GM19324 (cell line): ENCODE results near the gene ZNF536.
"Not testable (repeated sequence)": the region's sequence is repeated elsewhere in the genome, so short reads cannot be mapped to it uniquely, and the experiment has no call there.

Experiments used
- ATAC-seq: cut with Tn5 transposase; IDR thresholded peaks from one replicate; pipeline ENCODE4 v1.9.1; 2021; ENCODE audit warnings: mild to moderate bottlenecking, moderate library complexity; ENCODE audit not compliant: unreplicated experiment, low FRiP score

ZNF536 gene

DNA sequence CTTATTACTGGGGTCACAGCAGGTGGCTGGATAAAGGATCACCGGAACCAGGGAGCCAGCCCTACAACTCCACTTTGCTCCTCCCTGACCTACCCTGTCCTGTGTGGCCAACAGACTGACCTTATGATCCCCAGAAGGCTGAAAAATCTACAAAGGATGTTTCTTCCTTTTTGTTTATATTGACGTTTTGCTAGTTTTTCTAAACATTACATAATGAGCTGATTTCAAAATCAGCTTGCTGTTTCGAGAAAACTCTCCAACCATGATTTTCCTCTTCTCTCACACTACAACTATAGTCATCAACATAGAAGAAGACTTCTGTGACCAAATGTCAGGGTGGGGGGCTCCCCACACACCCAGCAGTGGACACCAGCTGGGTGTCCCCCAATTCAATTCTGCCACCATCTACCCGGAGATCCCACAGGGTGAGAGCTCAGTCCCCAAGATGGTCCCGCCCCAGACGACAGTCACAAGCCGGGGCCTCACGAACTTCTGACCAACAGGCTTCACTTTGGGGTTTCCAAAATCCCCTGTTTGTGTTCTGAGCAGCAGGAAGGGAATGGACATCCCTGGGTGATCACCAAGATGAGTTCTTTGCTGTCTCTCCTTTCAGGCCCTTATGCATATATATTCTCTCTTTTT, 35.0 kb downstream of the ZNF536 start:
- no peak for ATAC-seq

DNA sequence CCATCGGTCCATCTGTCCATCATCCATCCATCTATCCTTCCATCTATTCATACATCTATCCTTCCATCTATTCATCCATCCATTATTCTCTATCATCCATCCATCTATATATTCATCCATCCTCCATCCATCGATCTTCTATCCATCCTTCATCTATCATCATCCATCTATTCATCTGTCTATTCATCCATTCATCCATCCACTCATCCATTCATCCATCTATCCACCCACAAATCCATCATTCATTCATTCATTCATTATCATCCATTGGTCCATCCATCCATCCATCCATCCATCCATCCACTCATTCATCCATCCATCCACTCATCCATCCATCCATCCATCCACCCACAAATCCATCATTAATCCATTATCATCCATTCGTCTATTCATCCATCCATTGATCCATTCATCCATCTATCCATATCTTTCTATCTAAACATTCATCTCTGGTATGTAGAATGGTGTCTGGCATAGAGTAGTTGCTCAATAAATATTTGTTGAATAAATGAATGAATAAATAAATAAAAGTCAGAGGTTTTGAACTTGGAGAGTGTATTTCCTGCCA, 36.6 kb downstream of the ZNF536 start:
- no peak for ATAC-seq

DNA sequence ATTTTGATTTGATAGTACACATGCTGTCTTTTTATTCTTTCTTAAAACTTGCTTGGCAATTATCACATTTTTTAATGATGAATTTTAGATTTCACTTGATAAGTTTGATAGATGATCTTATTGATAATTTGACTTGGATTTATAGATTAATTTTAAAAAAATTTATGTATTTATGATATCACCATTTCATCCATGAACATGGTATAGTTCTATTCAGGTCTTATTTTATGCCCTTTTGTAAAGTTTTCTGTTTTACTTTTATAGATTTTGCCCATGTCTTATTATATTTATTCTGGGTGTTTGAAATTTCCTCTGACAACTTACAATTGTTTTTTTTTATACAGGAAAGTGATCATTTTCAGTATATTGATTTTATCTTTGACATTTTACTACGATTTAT, 39.5 kb downstream of the ZNF536 start:
- ATAC-seq, result no peak

DNA sequence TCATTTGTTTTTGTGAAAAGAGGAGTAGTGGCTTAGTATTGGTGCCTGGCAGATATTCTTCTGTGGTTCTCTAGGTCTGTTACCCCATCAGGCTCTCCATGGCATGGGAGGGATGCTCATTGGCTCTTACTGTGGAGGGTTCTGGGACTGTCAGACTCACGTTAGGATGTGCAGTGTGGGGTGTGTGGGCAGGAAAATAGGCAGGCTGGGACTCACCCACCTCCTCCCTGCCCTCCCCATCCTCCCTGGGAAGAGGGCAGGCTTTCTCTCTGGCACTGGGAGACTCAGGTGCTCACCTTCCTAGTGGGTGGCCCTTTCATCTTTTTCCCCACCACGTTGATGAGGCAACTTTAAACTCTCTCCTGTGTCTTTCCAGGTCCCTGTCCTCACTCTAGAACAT, 44.2 kb downstream of the ZNF536 start:
- ATAC-seq, result no peak

DNA sequence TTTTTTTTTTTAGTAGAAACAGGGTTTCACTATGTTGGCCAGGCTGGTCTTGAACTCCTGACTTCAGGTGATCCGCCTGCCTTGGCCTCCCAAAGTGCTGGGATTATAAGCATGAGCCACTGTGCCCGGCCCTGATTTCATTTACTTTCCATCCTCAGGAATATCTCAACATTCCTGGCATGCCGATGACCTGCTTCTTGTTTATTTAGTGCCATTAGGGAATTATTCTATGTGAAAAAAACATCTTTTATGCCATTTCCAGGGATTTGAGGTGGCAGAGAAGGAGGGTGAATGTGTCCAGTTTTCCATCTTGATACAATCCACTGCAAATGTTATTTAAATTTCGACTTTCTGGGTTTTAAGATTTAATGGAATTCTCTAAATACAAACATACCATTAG, 45.0 kb downstream of the ZNF536 start:
- not testable (repeated sequence) for ATAC-seq

DNA sequence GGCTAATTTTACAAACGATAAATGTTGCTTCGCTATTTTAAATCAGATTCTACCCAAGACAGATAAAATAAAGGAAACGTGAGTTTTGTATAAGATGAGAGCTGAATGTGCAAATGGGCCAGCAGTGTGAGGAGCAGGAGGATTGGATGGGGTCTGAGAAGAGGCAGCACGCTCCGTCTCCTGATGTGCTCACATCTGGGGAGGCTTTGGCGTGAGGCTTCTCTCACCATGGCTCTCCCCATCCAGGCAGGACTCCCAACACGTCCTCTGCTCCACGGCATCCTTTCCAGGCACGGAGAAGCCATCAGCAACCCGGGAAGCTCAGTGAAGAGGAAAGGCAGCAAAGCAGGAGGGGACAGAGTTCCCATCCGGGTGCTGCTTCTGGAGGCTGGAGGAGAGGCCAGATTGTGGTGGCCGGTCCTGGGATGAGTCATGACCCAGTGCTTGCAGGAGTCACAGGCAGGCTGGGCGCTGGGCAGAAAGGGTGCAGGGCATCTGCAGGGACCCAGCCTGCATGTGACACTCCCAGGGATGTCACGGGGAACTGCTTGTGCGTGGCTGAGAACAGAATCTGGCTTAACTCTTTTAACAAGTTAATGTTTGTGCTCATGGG, 47.5 kb downstream of the ZNF536 start:
- no peak for ATAC-seq

DNA sequence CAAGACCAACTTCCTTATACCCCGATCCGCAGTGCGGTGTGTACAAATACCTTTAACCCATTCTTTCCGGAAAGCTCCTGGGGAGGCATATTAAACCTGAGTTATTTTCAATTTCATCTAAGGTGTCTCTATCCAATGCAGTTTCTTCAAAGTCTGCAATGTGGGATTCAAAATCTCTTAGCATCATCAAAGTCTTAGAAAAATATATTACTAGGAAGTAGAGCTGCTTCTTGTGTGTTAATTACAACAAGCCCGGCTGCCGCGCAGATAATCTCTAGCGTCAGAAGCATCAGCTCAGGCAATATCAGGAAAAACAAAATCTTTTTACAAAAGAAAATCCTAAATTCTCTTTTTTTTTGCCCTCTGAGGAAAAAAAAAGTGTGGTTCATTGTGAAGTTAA, 48.1 kb downstream of the ZNF536 start:
- ATAC-seq, result no peak

DNA sequence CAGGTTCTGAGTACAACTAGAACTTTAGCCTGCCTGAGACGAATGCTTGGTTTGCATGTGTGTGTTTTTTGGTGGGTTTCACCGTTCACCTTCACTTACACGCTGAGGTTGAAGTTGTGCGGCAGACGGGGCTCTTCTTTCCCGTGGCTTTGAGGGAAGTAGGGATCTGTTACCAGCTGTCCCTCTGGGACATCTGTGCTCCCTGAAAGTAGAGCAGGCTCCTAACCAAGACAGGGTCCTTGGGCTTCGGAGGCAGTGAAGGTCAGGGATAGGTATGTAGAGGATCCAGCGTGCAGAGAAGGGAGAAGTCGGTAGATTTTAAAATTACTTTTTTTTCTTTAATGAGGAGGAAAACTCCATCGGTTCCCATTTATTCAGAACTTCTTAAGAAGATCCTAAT, 48.7 kb downstream of the ZNF536 start:
- no peak for ATAC-seq

DNA sequence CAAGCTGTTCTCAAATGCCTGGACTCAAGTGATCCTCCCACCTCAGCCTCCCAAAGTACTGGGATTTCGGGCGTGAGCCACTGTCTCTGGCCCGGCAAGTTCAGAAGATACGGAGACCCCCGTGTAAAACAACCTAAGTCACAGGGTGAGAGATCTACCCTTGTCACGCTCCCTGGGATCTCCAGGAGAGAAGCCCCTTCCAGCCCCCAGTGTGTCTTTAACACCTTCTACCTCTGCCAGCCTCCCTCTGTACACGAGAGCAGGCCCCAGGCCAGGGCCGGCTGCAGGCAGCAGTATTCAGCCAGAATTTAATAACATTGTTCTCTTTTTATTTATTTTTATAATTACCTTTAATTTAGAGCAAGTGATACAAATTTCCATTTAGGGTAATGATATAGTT, 49.4 kb downstream of the ZNF536 start:
- ATAC-seq, result no peak

DNA sequence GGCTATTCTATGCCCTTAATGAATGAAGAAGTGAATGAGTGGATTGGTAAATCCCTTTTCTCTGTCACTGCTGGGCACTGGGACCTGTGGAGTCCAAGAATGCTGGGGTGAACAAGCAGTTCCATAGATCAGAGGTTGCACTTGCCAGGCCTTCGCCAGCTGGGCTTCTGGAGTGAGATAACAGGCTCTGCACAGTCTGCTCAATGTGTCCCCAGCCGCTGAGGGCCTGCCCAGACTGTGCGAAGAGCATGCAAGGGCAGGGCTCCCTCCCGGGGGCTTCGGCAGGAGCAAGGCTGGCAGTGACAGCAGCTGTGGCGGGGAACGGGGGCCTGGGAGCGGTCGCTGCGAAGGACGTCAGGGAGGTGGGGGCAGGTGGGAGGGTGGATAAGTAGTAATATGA, 51.3 kb downstream of the ZNF536 start:
- ATAC-seq, result no peak

DNA sequence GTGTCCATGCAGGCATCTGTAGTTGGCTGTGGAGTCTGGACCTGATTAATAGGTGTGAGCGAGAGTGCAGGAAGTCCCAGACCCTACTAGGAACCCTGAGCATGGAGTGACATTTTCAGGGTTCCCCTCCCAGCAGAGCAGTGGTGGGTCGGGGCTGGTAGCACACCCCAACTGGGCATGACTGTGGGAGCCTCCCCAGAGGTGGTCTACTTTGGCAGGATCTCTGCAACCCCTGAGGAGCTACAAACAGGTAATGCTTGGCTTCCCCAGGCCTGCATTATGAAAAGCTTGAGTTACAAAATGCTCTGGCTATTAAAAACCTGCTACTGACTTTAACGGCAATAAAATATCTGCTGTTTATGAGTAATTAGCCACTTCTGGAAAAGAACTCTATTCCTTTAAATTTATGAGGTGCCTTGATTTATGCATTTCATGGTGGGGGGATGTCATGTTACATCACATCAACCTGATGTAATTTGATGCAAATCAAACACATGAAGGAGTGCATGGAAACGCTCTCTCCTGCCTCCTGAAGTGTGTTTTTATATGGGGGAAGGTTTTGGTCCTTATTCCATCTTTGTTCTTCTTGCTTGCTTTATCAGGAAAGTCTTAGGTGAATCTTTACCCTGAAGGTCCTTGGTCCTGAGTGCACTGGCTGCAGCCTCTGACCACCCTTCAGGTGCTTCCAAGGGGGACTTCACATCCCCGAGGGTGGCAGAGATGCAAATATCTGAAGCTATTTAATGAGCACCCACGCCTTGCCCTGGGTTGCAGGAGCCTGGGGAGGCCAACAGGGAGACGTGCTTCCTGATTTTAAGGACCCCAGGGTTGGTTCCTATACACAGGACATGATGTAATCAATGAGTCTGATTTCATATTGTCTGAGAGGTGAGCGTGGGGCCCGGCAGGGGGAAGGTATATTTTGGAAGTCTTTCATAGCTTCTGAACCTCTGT, 54.0 kb downstream of the ZNF536 start:
- ATAC-seq, result no peak

DNA sequence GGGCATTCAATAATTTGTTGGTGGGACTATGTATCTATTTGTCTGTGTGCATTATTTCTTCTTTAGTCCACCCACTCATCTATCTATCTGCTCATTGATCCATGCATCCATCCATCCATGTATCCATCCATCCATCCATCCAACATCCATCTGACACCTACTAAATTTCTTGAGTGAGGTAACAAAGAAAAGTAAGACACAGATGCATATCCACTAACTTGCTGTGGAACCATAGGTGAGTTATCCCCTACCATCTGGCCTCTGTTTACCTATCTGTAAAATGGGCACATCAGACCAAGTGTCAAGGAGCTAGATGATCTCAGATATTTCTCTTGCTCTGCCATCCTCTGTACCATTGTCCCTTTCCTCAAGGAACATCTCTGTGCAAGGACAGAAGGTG, 54.7 kb downstream of the ZNF536 start:
- no peak for ATAC-seq

DNA sequence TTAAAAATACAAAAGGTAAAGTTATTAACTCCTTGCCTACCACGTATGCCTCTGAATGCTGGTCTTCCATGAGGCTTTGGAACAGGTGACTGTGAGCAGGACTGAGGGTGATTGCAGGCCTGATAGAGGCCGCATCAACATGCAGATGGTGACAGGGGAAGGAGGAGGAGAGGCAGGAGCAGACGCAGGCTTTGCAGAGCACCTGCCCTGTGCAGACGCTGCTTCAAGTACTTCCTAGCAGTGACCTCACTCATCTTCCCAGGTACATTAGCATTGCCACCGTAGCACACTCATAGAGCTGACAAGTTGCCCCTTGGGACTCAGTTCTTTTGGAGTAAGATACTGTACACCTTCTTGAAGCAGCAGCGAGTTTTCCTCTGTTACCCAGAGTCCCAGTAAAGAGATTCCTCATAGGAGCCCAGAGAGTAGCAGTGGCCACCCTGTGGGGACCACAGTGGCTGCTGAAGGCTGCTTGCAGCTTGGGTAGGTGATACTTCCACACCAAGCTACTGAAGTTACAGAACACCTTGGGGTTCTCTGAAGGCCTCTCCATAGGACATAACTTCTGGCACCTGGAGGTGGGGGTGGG, 56.0 kb downstream of the ZNF536 start:
- ATAC-seq, result no peak

DNA sequence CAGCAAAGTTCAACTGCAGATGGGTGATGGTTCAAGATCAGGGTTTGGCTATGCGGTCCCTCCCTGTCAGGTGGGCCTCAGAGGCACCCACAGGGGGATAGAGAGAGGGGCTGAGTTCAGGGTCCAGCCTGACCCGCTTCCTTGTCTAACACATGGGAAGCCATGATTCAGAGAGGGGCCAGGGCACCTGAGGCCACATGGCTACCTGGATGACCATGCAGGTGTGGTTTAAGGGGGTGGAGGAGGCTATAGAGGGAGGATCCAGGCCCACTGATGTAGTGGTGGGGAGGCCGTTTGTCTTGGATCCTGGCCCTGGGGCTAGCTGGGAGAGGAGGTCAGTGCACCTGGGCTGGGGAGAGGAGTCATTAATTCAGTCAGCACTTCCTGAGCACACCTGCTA, 56.7 kb downstream of the ZNF536 start:
- ATAC-seq, result no peak

DNA sequence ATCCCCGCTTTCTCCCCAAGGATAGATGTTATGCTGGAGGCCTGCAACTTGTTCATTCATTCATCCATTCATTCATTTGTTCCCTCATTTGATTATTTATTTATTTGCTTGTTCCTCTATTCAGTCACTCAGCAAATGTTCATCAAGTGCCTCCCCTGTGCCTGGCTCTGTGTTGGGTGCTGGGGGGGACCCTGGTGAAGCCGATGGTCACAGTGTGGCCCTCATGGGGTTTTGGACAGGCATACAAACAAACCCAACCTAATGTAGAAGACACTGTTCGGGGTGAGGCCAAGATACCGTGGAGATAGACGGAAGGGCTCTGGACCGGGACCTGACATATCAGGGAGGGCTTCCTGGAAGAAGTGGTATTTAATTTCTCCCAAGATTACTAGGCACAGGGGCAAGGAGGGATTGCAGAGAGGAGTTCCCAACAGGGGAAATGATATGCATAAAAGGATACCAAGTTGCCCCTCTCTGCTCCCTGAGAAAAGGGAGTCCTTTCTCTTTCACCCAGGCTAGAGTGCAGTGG, 58.1 kb downstream of the ZNF536 start:
- ATAC-seq, result no peak

DNA sequence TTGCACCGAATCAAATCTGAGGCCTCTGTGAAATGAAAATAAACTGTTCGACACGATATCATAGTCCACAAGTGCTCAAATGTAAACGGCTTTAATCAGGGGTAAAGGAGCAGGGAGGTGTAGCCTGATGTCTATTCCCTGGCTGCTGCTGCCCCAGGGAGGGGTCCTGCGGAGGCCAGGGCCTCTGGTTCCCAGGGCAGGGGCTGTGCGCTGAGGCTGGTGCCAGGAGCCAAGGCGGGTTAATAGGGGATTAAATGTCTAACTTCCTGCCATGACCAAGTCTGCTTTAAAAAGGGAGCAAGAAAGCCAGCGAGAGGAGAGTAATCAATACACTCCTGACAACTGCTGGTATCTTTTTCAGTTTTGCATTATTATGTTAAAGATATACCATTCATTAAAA, 59.4 kb downstream of the ZNF536 start:
- ATAC-seq, result no peak

DNA sequence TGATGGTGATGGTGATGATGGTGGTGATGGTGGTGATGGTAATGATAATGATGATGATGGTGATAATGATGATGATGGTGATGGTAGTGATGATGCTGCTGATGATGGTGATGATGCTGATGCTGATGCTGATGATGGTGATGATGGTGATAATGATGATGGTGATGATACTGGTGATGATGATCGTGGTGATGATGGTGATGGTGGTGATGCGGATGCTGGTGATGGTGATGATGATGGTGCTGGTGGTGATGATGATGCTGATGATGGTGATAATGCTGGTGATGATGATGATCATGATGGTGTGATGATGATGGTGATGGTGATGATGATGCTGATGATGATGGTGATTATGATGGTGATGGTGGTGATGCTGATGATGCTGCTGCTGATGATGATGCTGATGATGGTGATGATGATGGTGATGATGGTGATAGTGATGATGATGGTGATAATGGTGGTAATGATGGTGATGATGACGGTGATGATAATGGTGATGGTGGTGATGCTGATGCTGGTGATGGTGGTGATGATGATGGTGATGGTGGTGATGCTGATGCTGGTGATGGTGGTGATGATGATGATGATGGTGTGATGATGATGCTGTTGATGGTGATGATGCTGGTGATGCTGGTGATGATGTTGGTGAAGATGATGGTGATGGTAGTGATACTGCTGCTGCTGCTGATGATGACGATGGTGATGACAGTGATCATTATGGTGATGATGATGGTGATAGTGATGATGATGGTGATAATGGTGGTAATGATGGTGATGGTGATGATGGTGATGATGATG, 62.8 kb downstream of the ZNF536 start:
- ATAC-seq, result no peak

DNA sequence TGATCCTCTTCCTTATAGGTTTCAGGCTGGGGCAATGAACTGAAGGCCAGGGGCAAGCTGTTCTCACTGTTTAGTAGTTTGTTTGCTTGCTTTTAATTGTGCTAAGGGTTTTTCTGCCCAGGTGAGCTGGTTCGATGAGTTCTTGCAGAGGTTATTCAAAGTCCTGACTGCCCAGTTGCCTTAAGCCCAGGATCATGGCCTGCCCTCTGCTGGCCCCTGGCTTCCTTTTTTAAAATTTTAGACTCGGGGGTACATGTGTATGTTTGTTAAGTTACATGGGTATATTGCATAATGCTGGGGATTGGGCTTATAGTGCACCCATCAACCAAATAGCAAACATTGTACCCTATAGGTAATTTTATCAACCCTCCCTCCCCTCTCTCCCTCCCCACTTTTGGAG, 65.7 kb downstream of the ZNF536 start:
- ATAC-seq, result no peak

DNA sequence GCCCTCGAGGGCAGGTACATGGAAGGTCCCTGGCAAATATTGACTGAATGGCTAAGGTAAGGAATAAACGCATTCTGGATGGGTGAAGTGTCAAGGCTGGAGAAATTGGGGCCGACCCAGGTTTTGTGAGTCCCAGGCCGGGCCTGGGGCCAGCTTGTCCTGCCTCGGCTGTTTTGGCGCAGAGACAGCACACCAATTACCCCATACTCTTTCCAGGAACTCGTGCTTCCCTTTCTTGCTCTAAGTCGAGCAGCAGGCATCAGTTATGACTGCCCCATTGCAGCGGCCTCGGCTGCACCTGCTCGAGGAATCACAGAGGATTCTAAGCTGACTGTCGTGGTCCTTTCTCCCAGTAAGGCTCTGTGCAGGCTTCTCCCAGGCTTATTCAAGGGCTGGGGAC, 67.1 kb downstream of the ZNF536 start:
- ATAC-seq, result no peak

DNA sequence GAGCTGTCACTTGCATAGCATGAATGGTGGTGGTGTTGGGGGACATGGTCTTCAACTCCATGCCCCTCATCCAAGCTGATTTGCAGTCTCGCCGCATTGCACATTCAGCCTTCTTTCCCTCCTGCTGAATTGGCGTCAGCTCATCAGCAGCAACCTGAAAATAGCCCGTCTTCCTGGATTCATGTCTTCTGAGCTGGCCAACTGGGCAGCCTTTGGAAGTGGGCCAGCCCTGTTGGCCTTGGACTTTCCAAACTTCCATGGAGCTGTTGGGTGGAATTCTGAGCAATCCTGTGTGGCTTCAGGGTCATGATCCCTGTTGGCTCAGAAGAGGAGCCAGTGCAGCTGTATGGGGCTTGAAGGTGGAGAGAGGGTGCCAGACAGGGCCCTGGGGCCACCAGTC, 68.8 kb downstream of the ZNF536 start:
- no peak for ATAC-seq
